ENCODE data around the gene MED20. TPM values are rescaled to one million over a fixed set of nuclear protein-coding genes. Genes with fewer than 3 reads are reported as not detected.

The MED20 gene
- polyA plus RNA-seq, 2 of the 4 experiments (the other 2 are of a cell fraction) = 18.4 to 29.3 TPM

GRCh38 chr6:41955412-41955811 lies 34.5 kb upstream of the MED20 start:
- POLR2A ChIA-PET = interaction anchor here (1.0 kb wide), 1 partner anchor 13 kb away, joined by 6 read pairs; the partner anchor contains the start of gene CCND3
- Histone ChIP-seq H3K9me3 (no peaks in the 10 kb centered on the region), H3K4me1 (peaks cover 27% of the 10 kb centered on the region), H3K4me2 (no peak overlapping the region), H3K4me3 (no peak overlapping the region), H3K27ac (peak overlapping the region in 1 of 2 experiments; percentile 95; a peak in 3 of 6 replicates)
- DNase-seq (ENCODE audit: low read depth in 1 of 2, low spot score in 1 of 2) = no peak
- CTCF ChIA-PET = interaction anchor here (1.2 kb wide), 1 partner anchor 86 kb away, joined by 3 read pairs; no protein-coding TSS in a partner anchor
- TF ChIP-seq POLR2A (IDR thresholded peaks at IDR 0.05; ENCODE audit: low read length) = no peak
- no peak for TF ChIP-seq HOXB5 (CRISPR knock-in tag; IDR thresholded peaks at IDR 0.05)
- no peak for TF ChIP-seq TFCP2L1 (CRISPR knock-in tag; IDR thresholded peaks at IDR 0.05)
- TF ChIP-seq, protein P1, sequence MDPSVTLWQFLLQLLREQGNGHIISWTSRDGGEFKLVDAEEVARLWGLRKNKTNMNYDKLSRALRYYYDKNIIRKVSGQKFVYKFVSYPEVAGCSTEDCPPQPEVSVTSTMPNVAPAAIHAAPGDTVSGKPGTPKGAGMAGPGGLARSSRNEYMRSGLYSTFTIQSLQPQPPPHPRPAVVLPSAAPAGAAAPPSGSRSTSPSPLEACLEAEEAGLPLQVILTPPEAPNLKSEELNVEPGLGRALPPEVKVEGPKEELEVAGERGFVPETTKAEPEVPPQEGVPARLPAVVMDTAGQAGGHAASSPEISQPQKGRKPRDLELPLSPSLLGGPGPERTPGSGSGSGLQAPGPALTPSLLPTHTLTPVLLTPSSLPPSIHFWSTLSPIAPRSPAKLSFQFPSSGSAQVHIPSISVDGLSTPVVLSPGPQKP (IDR thresholded peaks at IDR 0.05; ENCODE audit: low read depth, low read length) = no peak
- no peak for TF ChIP-seq CBX8 (IDR thresholded peaks at IDR 0.05)
- TF ChIP-seq PHF8 (IDR thresholded peaks at IDR 0.05; ENCODE audit: borderline replicate concordance, low read depth) = no peak
- no peak for TF ChIP-seq BHLHE40 (IDR thresholded peaks at IDR 0.05; ENCODE audit: low read depth, low read length)
- no peak for TF ChIP-seq E2F6 (IDR thresholded peaks at IDR 0.05; ENCODE audit: borderline replicate concordance, low read depth)
- TF ChIP-seq RAD21 (conservative IDR thresholded peaks at IDR 0.05 in 1 of 2, IDR thresholded peaks at IDR 0.05 in 1 of 2) = no peak
- no peak for TF ChIP-seq EHMT2 (IDR thresholded peaks at IDR 0.05; ENCODE audit: low read depth)
- no peak for TF ChIP-seq CBX2 (IDR thresholded peaks at IDR 0.05; ENCODE audit: borderline replicate concordance, low read depth)
- TF ChIP-seq JUN (IDR thresholded peaks at IDR 0.05) = no peak
- ATAC-seq = peak in 1 of 2 experiments; percentile 56; a peak in 3 of 6 replicates
- FAIRE-seq = no peak
- WGBS (ENCODE audit: missing lambda C conversion rate) = 7% methylated on average over 2 of the region's 2 CpGs

GRCh38 chr6:41954668-41955067 lies 33.7 kb upstream of the MED20 start:
- no peak for FAIRE-seq

DNA sequence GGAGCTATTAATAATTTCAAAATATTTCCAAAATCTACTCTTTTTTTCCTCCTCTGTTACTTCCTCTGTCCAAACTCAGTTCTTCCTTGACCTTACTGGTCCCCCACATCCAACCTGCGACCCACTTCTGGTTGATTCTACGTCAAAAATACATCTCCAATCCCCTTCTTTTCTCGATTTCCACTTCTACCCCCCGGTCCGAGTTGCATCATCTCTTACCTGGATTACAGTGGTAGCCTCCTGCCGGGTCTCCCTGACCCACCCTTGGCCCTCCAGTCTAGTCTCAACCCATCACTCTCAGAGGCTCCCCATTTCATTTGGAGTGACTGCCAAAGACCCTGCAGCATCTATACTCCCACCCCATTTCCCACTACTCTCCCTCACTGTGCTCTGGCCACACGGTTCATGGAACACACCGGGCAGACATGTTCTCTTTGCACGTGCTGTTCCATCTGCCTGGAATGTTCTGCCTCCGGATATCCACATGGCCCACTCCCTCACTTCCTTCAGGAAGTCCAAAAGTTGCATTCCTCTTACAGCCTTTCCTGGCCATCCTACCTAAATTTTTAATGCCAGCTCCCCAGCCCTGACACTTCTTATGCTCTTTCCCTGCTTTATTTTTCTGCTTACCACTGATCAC lies 26.8 kb upstream of the MED20 start:
- Histone ChIP-seq H3K9me3 (no peaks in the 10 kb centered on the region), H3K4me2 (no peak overlapping the region), H3K27ac (peak overlapping the region in 1 of 2 experiments; percentile 23; a peak in 1 of 6 replicates), H3K4me1 (peaks cover 14% of the 10 kb centered on the region), H3K4me3 (no peak overlapping the region)
- 87% methylated on average over 10 of the region's 10 CpGs for WGBS (ENCODE audit: missing lambda C conversion rate)
- ChIA-PET POLR2A (no interaction called here), CTCF (interaction anchor here (0.6 to 1.8 kb wide), 3 partner anchors 8 to 99 kb away, joined by 3 to 4 read pairs (median 3); partner anchors contain the start of gene MED20)
- no peak for DNase-seq (ENCODE audit: low read depth in 1 of 2, low spot score in 1 of 2)
- no peak for TF ChIP-seq JUNB (IDR thresholded peaks at IDR 0.05)
- TF ChIP-seq POLR2AphosphoS2 (conservative IDR thresholded peaks at IDR 0.05; ENCODE audit: low read length) = no peak
- ATAC-seq = no peak
- FAIRE-seq = no peak

More at GRCh38 chr6:41954668-41955067, 33.7 kb upstream of the MED20 start:
- ATAC-seq = no peak
- H3K4me3 ChIP-seq = no peak overlapping the region
- DNase-seq (ENCODE audit: low read depth in 1 of 2, low spot score in 1 of 2) = no peak
- no peak for TF ChIP-seq EHMT2 (IDR thresholded peaks at IDR 0.05; ENCODE audit: low read depth)
- TF ChIP-seq, protein P2, sequence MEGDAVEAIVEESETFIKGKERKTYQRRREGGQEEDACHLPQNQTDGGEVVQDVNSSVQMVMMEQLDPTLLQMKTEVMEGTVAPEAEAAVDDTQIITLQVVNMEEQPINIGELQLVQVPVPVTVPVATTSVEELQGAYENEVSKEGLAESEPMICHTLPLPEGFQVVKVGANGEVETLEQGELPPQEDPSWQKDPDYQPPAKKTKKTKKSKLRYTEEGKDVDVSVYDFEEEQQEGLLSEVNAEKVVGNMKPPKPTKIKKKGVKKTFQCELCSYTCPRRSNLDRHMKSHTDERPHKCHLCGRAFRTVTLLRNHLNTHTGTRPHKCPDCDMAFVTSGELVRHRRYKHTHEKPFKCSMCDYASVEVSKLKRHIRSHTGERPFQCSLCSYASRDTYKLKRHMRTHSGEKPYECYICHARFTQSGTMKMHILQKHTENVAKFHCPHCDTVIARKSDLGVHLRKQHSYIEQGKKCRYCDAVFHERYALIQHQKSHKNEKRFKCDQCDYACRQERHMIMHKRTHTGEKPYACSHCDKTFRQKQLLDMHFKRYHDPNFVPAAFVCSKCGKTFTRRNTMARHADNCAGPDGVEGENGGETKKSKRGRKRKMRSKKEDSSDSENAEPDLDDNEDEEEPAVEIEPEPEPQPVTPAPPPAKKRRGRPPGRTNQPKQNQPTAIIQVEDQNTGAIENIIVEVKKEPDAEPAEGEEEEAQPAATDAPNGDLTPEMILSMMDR (IDR thresholded peaks at IDR 0.05) = no peak
- no peak for TF ChIP-seq ESRRA (IDR thresholded peaks at IDR 0.05; ENCODE audit: borderline replicate concordance, low read length)
- no peak for TF ChIP-seq BHLHE40 (IDR thresholded peaks at IDR 0.05; ENCODE audit: low read depth, low read length)
- H3K9me3 ChIP-seq = no peaks in the 10 kb centered on the region
- 85% methylated on average over 2 of the region's 2 CpGs for WGBS (ENCODE audit: missing lambda C conversion rate)
- ChIA-PET POLR2A (no interaction called here), CTCF (no interaction called here)
- peak overlapping the region in 1 of 2 experiments; percentile 54; a peak in 2 of 6 replicates for H3K27ac ChIP-seq
- H3K4me2 ChIP-seq = no peak overlapping the region
- H3K4me1 ChIP-seq = peaks cover 27% of the 10 kb centered on the region

Data from A549 (cell line).